Activated T-helper 9 cell treated with anti-CD3 and anti-CD28 coated beads, Interleukin-2, amount 50 U/mL, for 16 hours (primary cell): ENCODE data around the gene CFAP99.
"Not testable (repeated sequence)": the region's sequence is repeated elsewhere in the genome, so short reads cannot be mapped to it uniquely, and the experiment has no call there.

Experiments used
- DNase-seq: peaks from one replicate; pipeline ENCODE4 v3.0.0-alpha.2; 2020; ENCODE audit warnings: low read depth

Gene CFAP99

GRCh38 chr4:2429945-2430757 is 11.4 kb downstream of the CFAP99 start:
- not testable (repeated sequence) for DNase-seq

DNA sequence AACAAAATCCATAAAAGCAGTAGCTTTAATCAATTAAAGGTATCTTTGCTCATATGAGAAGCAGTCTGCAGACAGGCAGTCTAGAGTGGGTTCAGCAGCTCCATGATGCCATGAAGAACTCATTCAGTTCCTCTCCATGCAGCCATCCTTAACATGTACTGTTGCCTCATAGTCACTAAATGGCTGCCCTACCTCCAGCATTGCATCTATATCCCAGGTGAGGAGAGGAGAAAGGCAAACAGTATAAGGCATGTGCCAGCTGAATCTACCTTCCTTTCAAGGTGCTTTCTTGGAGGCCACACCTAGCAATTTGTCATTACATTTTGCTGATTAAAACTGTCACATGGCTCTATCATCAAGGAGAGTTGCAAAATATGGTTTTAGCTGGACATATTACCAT is 13.2 kb downstream of the CFAP99 start:
- no peak for DNase-seq

DNA sequence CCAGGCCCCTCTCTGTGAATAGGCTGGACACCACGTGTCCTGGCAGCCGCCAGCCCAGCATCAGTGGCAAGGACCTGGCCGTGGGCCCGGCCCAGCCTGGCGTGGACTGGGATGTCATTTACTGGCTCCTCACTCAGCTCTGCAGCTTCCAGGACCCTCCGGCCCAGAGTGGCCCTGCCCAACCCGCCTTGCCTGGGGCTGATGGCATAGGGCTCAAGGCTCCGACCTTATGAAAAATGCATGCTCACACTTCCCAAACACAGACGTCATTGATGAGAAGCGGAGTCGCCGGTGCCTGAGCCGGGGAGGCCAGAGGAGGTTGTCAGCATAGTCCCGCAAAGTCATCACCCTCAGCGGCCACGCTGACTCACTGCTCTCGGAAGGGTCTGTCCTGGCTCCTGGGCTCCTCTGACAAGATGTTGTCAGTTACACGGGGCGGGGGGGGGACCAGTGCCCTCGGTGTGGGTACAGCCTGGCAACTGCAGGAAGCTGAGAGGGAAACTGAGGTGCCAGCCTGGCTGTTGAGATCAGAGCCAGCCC is 14.3 kb downstream of the CFAP99 start:
- no peak for DNase-seq

- no peak for DNase-seq
These were observed 15.0 kb downstream of the CFAP99 start for GRCh38 chr4:2433609-2434350.

DNA sequence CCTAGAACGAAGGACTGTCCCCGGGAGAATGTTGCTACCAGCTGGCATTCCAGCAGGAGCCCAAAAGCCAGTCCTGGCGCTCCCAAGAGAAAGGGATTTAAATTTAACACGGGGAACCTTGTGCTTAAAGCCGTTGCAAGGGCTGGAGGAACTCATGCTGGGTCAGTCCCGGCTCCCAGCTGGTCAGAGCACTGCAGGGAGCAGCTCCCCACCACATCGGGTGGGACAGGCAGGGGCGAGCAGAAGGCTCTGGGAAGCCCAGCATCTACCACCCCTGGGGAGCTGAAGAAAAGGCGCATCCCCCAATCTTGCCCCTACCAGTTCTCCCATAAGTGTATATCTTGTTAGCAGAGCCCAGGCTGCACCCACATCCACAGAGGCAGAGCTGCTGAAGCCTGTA is 15.7 kb downstream of the CFAP99 start:
- DNase-seq: no peak

DNA sequence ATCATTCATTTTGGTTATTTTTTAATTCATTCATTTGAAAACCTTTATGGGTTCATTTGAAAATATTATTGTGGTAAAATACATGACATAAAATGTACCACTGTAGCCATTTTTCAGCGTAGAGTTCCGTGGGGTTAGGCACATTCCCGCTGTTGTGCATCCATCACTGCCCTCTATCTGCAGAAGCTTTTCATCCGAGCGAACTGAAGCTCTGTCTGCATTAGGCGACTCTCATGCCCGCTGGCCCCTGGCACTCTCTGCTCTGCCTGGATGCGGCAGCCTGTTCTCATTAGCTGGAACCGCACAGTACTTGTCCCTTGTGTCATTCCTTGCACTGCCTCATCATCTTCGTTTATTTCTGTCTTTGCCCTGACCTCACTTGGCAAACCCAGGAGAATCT is 17.5 kb downstream of the CFAP99 start:
- DNase-seq: no peak

DNA sequence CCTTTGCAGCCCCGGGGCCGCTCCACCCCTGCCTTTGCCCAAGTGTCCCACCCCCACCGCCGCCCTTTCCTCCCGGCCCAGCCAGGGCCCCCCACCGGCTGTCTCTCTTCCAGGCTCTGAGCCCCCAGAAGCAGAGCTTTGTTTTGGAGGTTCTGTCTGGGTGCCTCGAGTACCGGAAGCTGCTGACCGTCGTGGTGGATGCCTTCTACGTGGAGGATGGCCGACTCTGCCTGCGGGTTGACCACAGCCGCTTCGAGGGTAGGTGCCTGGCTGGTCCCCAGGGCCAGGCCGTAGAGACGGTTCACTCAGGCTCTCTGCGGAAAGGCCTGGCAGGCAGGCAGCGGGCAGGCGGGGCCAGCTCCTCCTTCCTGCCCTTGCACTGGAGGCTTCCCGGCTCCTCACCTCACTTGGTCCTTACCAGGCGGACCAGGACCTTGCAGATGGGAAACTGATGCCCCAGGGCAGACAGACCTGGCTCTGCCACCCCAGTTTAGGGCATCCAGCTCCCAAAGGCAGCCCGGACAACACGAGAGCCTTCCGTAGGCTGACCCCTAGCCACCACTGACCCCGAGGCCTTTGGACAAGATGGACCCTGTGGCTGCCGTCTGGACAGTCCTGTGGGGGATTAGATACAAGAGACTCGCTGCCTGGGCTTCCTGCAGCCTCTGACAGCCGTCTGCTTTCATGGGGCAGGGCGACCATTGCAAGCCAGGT is 18.2 kb downstream of the CFAP99 start:
- no peak for DNase-seq

GRCh38 chr4:2437475-2438215 is 18.9 kb downstream of the CFAP99 start:
- no peak for DNase-seq

DNA sequence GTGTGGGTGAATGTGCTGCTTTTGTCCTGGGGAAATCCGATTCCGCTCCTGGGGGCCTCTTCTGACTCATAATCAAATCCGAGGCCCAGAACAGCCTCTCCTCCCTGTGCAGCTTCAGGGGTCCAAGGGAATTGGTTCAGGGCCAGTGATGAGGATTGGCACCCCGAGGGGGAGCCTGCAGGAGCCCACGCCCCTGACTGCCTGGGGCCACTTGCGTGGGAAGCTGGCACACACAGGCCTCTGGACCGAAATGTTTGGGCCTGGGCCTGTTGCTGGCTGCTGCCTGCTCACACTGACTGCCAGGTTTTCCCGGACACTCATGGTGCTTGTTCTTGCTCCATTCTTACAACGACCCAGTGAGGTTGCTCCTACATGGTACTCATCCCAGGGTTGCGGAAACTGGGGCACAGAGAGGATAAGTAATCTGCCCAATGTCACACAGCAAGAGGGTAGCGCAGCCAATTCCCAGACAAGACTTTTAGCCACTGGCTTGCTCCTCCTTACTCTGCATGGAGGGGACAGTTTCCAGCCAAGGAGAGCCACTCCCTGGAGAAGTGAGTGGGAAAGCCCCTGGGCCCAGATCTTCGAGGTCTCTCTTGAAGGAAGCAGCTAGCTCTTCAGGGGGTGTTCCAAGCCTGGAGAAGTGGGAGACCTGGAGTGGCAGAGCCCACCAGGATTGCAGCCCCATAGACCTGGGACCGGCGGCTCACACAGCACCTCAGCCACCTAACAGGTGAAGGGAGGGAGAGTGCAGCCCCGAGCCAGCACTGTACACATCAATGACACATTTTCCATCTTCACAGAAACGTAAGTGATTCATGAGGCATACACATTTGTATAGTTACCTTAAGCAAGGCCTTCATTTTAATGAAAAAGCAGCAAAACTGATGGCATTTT is 20.3 kb downstream of the CFAP99 start:
- DNase-seq: no peak

DNA sequence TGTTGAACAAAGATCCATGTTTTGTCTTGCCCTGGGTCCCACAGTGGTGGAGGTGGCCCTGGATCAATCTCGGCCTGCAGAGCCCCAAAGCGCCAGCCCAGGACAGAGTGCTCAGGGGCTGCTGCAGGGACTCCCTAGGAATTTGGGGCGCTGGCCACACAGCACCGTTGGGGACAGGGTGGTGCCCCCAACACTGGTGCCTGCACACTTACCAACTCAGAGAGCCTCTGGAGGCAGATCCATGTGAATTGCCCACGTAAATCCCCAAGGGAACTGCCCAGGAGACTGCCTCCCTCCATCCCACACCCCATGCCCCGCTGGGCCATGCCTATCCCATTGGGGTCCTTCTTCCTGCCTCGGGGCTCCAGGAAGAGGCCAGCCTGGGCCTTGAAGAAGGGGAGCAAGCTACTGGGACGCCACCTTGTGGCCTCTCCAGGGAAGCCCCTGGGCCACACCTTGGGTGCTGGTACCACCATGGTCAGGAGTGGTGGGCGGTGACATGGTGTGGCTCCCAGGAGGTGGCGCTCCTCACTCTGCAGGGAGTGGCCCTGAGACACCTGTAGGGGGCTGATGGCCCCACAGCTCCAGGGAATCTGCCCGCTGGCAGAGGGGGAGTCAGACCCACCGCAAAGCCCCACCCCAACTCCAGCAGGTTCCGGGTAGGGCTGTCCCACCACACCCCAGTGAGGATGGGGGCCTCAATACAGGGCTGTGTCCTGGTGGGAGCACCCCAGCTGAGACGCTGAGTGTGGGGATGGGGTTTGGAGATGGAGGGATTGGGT is 22.8 kb downstream of the CFAP99 start:
- peak; percentile 58 for DNase-seq

DNA sequence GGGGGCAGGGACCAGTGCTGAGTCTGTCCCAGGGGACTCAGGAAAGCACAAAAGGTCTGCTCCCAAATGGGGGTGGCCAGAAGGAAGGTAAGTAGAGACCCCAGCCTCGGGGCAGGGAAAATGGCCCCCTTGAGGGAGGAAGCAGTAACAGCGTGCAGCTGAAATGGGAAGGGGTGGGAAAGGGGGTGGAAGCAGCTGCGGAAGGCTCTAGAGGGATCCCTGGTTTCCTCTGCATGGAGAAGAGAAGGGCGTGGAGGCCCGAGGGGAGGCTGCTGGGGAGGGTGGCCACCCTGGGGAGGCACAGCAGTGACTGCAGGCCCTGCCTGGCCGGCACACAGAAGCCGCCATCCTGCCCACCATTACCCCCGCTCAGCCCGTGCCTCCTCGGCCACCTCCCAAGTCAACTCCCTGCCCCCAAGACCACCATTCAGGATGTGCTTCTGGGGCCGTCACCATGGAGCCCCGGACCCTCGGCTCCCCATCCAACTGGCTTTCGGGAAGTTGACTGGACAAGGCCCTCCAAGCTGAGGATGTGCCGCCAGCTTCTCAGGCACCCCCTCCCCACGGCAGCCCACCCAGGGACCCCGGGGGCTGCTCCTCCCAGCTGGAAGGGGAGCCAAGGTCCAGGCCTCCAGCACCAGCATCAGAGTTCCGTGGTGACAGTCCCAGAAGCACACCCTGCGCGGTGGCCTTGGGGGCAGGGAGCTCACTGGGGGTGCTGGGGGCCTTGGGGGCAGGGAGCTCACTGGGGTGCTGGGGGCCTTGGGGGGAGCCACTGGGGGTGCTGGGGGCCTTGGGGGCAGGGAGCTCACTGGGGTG is 23.6 kb downstream of the CFAP99 start:
- no peak for DNase-seq

- no peak for DNase-seq
These were observed 24.4 kb downstream of the CFAP99 start for GRCh38 chr4:2443061-2443730.

GRCh38 chr4:2443956-2444740 is 25.4 kb downstream of the CFAP99 start:
- no peak for DNase-seq

DNA sequence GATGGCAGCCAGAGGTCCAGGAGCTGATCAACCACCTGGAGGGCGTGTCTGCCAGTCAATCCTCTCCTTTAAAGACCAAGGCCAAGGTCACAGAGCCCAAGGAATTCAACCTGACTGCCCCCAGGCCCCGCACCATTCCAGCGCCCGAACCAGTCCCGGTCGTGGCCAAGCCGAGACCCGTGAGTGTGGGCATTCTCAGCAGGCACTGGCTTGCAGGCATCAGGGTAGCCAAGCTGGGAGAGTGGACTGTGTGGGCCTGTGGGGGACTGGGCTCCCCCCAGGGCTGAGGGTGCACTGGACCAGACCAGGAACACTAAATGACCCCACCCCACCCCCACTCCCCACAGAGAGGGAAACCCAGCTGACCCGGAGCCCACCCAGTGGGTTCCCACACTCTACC is 26.4 kb downstream of the CFAP99 start:
- no peak for DNase-seq

- no peak for DNase-seq
These were observed 26.8 kb downstream of the CFAP99 start for GRCh38 chr4:2445571-2445970.

DNA sequence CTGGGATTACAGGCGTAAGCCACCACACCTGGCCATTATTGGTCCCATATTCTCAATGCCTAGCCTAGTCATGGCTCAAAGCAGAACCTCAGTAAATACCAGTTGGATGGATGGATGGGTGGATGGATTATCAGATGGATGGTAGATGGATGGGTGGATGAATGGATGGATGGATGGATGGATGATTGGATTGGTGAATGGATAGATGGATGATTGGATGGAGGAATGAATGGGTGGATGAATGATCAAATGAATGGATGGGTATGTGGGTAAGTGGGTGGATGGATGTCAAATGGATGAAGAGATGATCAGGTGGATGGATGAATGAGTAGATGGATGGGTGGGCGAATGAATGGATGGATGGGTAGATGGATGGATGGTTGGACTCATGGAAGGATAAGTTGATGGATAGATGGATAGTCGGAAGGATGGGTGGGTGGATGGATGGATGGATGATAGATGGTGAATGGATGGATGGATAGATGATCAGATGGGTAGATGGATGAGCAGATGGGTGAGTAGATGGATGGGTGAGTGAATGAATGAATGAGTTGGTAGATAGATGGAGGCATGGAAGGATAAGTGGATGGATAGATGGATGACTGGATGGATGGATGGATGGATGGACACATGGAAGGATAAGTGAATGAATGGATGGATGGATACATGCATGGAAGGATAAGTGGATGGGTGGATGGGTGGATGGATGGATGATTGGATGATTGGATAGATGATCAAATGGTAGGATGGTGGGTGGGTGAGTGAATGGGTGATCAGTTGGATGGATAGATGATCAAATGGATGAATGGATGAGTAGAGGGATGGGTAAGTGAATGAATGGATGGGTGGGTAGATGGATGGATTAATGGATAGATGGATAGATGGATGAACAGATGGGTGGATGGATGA is 28.2 kb downstream of the CFAP99 start:
- no peak for DNase-seq

DNA sequence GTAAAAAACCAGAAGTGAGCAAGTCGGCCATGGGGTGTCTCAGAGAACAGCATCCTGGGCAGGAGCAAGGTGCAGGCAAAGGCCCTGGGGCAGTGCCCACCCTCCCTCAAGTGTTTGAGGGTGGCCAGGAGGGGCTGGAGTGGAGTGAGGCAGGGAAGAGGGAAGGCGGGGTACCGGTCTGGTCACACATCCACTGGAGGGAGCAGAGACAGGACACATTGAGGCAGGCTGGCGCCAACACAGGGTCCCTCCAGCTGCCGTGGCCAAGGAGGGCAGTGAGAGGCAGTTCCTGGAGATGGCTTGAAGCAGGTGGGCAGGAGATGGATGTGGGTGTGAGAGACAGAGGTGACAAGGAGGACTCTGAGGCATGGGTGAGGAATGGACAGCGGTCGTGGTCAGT is 29.8 kb downstream of the CFAP99 start:
- DNase-seq: no peak
